SH-SY5Y (cell line): ENCODE measurements around the gene SLC12A4.

Source experiments
- GATA2 ChIP-seq: IDR thresholded peaks from 2 replicates; pipeline ENCODE4 v1.6.1; 2011; ENCODE audit warnings: mild to moderate bottlenecking, low read depth, low read length
- GATA3 ChIP-seq: IDR thresholded peaks from 2 replicates; pipeline ENCODE4 v1.6.1; 2011; ENCODE audit warnings: low read depth, mild to moderate bottlenecking, low read length, moderate library complexity

DNA sequence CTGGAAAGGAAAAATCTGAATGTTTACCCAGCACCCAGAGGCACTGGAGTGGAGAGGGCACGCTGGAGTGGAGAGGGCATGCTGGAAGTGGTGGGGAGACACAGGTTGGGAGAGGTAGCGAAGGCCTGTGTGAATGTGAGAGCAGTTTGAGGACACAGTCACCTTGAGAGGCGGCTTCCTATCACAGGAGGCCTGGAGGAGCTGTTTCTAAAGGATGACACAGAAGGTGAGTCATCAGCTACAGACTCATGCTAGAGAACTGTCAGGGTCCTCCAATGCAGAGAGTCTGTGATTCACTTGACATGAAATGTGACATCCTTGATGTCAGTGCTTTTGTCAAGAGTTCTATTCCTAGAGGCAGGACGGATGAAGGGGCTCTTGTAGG is 50.6 kb downstream of the SLC12A4 start:
- TF ChIP-seq GATA2, result no peak
- no peak for TF ChIP-seq GATA3
